Cerebellar cortex (tissue), 1 donor: ENCODE measurements around the gene DOCK3.
"Not testable (repeated sequence)": the region's sequence is repeated elsewhere in the genome, so short reads cannot be mapped to it uniquely, and the experiment has no call there.

Source experiments
- DNase-seq: peaks from one replicate; pipeline ENCODE4 v3.0.0-alpha.2; 2015; ENCODE audit warnings: low spot score

Gene DOCK3

GRCh38 chr3:51307458-51307857 is 632.7 kb downstream of the DOCK3 start:
- DNase-seq: no peak

DNA sequence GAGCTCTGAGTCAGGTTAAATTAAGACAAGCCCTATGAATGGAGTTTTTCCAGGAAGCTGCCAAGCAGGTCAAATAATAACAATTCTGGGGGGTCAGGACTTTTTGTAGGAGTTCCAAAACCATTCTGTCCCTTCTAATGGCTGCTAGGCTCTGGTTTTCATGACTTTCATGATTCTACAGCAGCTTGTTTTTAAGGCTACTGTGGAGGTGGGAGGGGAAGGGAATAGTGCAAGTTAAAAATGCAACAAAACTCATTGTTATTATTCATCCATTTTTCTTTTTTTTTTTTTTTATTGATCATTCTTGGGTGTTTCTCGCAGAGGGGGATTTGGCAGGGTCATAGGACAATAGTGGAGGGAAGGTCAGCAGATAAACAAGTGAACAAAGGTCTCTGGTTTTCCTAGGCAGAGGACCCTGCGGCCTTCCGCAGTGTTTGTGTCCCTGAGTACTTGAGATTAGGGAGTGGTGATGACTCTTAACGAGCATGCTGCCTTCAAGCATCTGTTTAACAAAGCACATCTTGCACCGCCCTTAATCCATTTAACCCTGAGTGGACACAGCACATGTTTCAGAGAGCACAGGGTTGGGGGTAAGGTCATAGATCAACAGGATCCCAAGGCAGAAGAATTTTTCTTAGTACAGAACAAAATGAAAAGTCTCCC is 633.3 kb downstream of the DOCK3 start:
- not testable (repeated sequence) for DNase-seq

GRCh38 chr3:51311055-51311454 is 636.3 kb downstream of the DOCK3 start:
- DNase-seq: peak; percentile 28

DNA sequence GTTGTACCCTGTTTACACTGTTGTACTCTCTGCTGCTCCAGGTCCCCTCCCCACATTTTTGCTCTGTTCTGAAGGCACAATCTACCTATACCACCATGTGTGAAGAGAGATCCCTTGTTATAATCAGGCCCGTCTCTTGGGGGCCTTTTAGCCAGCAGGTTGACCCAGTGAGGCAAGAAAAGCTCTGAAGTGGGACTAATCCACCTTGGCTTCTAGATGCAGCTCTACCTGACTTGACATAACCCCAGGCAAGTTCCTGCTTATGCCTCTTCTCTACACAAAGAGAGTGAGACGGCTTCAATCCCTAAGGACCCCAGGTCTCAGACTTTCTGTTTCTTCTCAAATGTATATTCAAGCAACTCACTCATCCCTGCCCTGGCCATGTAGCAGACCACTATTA is 653.5 kb downstream of the DOCK3 start:
- no peak for DNase-seq

DNA sequence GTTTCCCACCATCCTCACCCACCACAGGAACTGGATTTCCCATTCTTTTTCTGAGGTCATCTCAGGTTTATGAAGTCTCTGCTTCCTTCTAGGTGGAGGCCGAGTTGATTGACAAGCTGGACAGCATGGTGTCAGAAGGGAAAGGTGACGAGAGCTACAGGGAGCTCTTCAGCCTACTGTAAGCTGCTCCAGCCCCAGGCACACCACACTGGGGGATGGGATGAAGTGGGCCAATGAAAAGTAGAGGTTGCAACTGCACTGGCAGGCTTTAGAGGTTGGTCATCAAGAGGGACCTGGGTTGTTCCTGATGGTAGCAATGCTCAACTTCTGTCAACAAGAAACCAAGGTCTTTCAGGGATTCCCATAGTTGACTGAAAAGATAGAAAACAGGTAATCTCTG is 655.3 kb downstream of the DOCK3 start:
- no peak for DNase-seq

DNA sequence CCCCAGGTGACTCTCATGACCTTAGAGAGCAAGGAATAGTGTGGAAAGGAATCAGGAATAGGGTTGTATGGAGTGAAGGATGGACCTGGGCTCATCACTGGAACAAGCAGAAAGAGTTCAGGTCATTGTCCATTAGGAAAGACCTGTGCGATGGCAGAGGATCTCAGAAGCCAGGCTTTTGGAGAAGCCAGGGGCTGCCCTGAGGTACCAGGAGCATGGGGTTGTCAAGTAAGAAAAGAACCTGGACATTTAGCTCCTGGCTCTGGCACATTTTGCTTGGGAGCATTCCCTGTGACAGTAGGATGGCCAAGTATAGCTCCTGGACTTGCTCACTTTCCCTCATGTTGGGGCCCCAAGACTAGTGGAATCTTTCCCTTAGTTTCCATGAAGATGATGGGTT is 657.4 kb downstream of the DOCK3 start:
- no peak for DNase-seq

DNA sequence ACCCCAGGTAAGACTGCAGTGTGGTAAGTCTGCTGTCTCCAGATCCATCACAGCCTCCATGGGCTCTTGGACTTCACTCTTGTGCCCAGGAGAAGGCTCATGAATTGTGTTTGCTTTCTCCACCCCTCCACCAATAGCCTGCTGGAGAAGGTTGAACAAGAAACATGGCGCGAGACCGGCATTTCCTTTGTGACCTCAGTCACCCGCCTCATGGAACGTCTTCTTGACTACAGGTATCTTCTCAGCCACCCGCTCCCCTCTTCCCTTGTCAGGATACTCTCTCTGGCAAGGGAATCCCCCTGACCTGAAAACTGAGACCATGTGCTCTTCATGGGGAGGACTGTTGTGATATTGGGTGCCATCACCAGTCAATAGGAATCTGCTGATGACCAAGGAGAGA is 658.3 kb downstream of the DOCK3 start:
- no peak for DNase-seq

GRCh38 chr3:51336261-51336660 is 661.5 kb downstream of the DOCK3 start:
- DNase-seq: no peak

DNA sequence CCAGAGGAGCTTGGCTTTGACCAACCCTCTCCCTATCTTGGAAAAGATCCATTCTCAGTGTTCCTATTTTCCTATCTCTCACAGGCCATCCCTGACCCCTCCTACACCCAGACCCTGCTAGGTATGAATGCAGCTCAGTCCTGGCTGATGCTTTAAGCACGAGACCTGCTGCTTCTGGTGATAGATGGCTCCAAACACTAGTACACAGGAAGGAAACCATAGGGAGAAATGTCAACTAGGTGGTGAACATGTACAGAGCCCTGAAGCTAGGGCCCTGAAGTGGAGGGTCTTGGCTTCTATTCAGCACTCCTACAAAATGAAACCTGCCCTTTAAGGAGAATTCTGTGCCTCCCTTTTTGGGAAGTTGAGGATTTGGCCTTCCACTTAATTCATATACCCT is 662.9 kb downstream of the DOCK3 start:
- DNase-seq: no peak

- DNase-seq: peak; percentile 87
These were observed 663.9 kb downstream of the DOCK3 start for GRCh38 chr3:51338632-51339031.

GRCh38 chr3:51340013-51340829 is 665.5 kb downstream of the DOCK3 start:
- no peak for DNase-seq

- DNase-seq: no peak
These were observed 666.4 kb downstream of the DOCK3 start for GRCh38 chr3:51340989-51341636.

GRCh38 chr3:51343918-51344687 is 669.4 kb downstream of the DOCK3 start:
- DNase-seq: no peak

DNA sequence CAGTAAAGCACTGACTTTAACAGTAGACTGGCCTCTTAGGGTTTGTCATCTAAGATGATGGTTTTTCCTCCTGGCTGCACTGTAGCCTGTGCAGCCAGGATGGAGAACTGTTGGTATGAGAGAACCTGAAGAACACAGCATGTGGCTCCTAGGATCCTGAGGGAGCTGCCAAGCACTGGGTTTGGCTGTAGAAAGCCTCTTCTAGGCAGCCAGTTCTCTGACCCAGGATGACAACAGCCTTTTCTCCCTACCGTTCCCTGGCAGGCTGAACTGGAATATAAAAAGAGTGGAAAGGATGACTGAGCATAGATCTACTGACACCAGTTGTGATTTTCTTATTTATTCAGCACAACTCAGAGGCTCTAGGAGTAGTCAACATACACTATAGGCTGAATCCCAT is 676.0 kb downstream of the DOCK3 start:
- DNase-seq: peak; percentile 91

DNA sequence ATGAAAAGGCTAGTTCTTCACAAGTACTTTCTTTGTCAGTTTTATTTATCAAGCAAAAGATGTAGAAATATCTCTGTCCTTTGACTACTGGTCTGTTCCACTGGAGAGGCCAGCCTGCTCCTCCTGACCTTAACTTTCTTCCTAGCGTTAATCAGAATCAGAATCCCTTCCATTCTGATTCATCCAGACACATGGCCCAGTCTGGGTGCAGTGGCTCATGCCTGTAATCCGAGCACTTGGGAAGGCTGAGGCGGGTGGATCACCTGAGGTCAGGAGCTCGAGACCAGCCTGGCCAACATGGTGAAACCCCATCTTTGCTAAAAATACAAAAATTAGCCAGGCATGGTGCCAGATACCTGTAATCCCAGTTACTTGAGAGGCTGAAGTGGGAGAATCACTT is 678.4 kb downstream of the DOCK3 start:
- no peak for DNase-seq

DNA sequence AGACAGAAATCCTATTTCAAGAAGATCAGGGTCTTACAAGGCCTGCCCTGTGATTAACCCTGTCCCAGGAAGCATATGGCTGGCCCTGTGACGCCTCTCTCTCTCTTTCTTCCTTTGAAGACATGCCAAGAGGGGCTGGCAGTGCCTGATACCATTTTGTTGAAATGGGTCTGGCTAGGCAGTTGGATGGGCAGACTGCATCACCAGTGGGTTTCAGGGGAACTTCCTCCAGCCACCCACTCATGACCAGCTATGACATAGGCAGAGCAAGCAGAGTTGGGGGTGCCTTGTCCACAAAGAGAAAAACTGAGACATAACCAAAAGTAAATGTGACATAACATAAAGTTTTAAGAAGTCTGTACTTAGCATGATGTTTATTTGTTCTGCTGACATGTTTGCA is 679.0 kb downstream of the DOCK3 start:
- DNase-seq: no peak

DNA sequence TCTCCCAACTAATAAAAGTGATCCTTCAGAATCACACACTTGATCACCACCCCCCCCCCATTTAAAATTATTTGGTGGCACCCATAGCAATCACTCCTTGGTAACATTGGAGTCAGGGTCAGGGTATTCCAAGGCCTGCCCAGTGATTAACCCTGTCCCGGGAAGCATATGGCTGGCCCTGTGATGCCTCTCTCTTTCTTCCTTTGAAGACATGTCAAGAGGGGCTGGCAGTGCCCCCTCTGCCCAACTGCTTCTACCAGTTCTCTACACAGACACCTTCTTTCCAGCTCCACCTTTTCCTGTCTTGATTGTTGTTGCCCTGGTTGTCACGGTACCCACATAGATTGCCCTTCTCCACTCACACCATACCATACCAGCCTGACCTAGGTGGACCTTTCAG is 679.4 kb downstream of the DOCK3 start:
- no peak for DNase-seq

DNA sequence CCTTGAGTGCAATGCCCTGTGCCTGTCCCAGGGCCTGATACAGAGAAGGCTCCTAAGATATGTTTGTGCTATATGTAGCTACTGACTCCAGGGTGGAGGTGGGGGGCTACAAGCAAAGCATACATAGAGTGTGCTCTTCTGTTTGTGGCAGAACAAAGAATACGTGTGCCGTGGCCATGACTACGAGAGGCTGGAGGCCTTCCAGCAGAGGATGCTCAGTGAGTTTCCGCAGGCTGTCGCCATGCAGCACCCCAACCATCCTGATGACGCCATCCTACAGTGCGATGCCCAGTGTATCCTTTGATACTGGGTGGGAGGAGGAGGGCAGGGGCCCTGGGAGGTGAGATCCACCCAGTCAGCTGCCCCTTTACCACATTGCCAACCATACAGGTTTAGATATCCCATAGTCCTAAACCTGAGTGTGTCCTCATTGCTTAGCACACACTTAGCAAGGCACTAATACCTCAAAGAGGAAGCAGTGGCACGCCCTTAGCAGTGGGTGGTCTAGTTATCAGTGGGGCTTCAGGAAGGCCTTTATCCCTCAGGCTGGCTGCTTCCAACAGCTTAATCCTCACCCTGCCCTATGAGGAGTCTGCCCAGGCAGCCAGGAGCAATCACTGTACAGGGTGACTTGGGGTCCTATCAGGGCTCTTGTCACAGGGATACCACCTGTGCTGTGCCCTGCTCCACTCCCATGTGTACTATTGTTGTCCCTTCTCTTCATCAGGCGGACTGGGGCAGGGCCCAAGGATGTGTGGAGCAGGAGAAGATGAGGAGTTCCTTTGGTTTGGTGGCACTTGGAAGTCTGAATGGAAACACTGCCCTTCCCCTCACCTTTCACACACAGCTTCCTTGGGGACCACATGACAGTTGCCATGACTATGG is 680.2 kb downstream of the DOCK3 start:
- DNase-seq: no peak

- no peak for DNase-seq
These were observed 681.3 kb downstream of the DOCK3 start for GRCh38 chr3:51355891-51356578.

GRCh38 chr3:51357856-51358255 is 683.1 kb downstream of the DOCK3 start:
- DNase-seq: no peak

DNA sequence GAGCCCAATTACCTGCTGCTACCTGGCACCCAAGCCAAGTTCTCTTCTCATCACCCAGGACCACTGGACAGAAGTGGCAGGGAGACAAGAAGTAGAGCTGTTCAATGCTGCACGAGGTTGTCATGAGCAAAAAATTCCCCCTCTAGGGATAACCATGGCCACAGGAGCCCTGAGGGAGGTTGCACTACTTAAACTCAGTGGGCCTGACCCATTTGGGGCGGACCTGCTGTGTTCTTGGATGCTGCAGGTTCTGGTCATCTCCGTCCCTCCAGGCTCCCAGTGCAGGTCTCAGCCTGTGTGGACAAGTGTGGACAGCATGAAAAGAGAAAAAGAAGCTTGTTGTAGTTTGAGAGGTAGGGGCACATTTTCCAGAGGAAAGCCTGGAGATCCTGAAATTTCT is 684.3 kb downstream of the DOCK3 start:
- DNase-seq: peak; percentile 19
